ENCODE data around the gene MFN1. TPM values are rescaled to one million over a fixed set of nuclear protein-coding genes. Genes with fewer than 3 reads are reported as not detected.

MFN1 gene
- total RNA-seq, 1 experiment from 2014 or later = 45.2 TPM

GRCh38 chr3:179430277-179430870 is 82.9 kb downstream of the MFN1 start:
- Mint-ChIP-seq H3K9me3 (no peaks in the 10 kb centered on the region), H3K36me3 (ENCODE audit: insufficient read depth in 1 of 3, low read depth in 3 of 3) (0 out of 7 replicates have a peak, but pooled peaks cover 0 to under 1% (median 0%) of the 10 kb centered on the region in 3 experiments), H3K27me3 (ENCODE audit: low read depth) (no peaks in the 10 kb centered on the region), H3K4me1 (peaks cover 2 to 8% of the 10 kb centered on the region in 2 experiments; a peak in 3 of 4 replicates), H3K4me3 (no peak overlapping the region), H3K27ac (no peak overlapping the region)
- H3K4ac ChIP-seq (ENCODE audit: low read depth, low read length) = no peak overlapping the region
- no peak overlapping the region for H3K56ac ChIP-seq (ENCODE audit: insufficient read length, low read depth, low read length)
- H3K4me2 ChIP-seq (ENCODE audit: insufficient read depth, insufficient read length, low read length) = no peak overlapping the region
- no peak overlapping the region for H4K91ac ChIP-seq (ENCODE audit: insufficient read length, low read depth, low read length)
- no peak overlapping the region for H2AFZ ChIP-seq (ENCODE audit: low read length)
- no peaks in the 10 kb centered on the region for H3K9me3 ChIP-seq (ENCODE audit: control insufficient read depth, low read depth, low read length)
- H2AK5ac ChIP-seq (ENCODE audit: insufficient read length, low read length) = no peak overlapping the region
- H4K20me1 ChIP-seq (ENCODE audit: control insufficient read depth, insufficient read depth, insufficient read length) = no peaks in the 10 kb centered on the region
- TF ChIP-seq, protein P1, sequence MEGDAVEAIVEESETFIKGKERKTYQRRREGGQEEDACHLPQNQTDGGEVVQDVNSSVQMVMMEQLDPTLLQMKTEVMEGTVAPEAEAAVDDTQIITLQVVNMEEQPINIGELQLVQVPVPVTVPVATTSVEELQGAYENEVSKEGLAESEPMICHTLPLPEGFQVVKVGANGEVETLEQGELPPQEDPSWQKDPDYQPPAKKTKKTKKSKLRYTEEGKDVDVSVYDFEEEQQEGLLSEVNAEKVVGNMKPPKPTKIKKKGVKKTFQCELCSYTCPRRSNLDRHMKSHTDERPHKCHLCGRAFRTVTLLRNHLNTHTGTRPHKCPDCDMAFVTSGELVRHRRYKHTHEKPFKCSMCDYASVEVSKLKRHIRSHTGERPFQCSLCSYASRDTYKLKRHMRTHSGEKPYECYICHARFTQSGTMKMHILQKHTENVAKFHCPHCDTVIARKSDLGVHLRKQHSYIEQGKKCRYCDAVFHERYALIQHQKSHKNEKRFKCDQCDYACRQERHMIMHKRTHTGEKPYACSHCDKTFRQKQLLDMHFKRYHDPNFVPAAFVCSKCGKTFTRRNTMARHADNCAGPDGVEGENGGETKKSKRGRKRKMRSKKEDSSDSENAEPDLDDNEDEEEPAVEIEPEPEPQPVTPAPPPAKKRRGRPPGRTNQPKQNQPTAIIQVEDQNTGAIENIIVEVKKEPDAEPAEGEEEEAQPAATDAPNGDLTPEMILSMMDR (conservative IDR thresholded peaks at IDR 0.05) = no peak
- WGBS (ENCODE audit: extremely low coverage, insufficient read length, low lambda C conversion rate) = no CpG with 5 or more reads among the region's 2 CpGs
- no peak overlapping the region for H3K27ac ChIP-seq (ENCODE audit: insufficient read length, low read depth, low read length)
- H3K27me3 ChIP-seq (ENCODE audit: insufficient read depth, low read length) = no peaks in the 10 kb centered on the region
- no peak overlapping the region for H4K8ac ChIP-seq (replicated peaks; ENCODE audit: insufficient read length, low read depth, low read length)
- no peak overlapping the region for H3T11ph ChIP-seq (ENCODE audit: low read length)
- H3K9ac ChIP-seq (ENCODE audit: extremely low read depth, insufficient read length, low read length) = no peak overlapping the region
- H2BK120ac ChIP-seq (ENCODE audit: low read depth, low read length, poor library complexity, severe bottlenecking) = no peak overlapping the region
- H2BK20ac ChIP-seq (ENCODE audit: low read depth, low read length, poor library complexity, severe bottlenecking) = no peak overlapping the region
- H2BK12ac ChIP-seq (ENCODE audit: insufficient read length, low read depth, low read length) = no peak overlapping the region
- no peaks in the 10 kb centered on the region; the same call in 1 of the 2 replicates for H3K4me1 ChIP-seq (ENCODE audit: insufficient read depth, low read length)
- no peak overlapping the region for H4K5ac ChIP-seq (ENCODE audit: insufficient read length, low read depth, low read length)
- no peaks in the 10 kb centered on the region for H3K23me2 ChIP-seq (ENCODE audit: insufficient read length, low read depth, low read length, poor library complexity, severe bottlenecking)
- no peaks in the 10 kb centered on the region; the same call in 1 of the 2 replicates for H3K79me2 ChIP-seq (ENCODE audit: insufficient read depth, low read length)
- peaks cover 2% of the 10 kb centered on the region for H3K79me1 ChIP-seq (ENCODE audit: insufficient read depth, low read depth, low read length, poor library complexity, severe bottlenecking)
- DNase-seq = no peak
- H3K18ac ChIP-seq (ENCODE audit: insufficient read length, low read depth, low read length) = no peak overlapping the region
- no peak overlapping the region for H2BK15ac ChIP-seq (ENCODE audit: low read depth, low read length)
- no peak overlapping the region for H3K14ac ChIP-seq (ENCODE audit: insufficient read depth, low read length)
- no peak overlapping the region for H2BK5ac ChIP-seq (ENCODE audit: insufficient read length, low read length)
- no peak overlapping the region for H3K23ac ChIP-seq (ENCODE audit: insufficient read length, low read depth, low read length)
